ENCODE results near the gene GP1BB.

DNA sequence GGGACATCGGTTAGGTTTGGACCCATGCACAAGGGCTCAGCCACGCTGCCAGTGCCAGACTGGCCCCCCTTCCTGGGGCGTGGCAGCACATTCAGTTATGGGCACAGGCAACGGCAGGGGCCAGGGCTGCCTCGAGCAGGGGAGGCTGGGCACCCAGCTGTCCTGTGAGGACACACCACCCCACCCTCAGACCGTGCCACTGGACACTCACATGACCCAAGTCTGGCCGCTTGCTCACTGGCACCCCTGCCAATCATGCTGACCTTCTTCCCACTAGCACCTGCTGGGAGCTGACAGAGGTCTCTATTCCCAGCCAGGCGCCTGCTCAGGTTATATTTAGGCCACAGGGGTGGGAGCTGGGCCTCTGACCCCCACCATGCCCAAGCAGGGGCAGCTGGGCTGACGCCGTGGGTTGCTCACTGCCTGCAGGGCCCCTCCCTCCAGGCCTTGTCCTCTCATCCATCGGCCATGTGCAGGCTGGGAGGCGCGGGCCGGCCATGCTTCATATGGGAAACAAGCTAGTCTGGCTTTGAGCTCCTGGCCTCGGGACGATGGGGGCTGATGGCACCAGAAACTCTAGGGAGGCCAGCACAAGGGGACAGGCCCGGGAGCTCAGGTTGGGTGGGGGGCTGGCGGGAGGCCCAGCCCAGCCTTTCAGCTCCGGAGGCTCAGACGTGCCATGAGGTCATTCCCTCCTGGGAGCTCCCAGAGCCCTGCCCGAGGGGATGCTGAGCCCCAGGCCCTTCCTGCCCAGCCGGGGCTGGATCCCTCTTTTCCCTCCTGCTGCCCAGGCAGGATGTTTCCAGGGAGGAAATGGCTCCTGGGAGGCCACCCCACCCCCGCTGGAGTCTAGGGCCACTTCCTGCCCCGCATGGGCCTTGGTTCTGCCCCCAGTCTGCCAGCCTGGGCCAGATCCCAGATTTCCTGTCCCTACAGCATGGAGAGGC, 22.1 kb downstream of the GP1BB start:
- no peak for TF ChIP-seq TAF1 (IDR thresholded peaks at IDR 0.05; ENCODE audit: low read depth)
- no peak for TF ChIP-seq RAD21 (conservative IDR thresholded peaks at IDR 0.05)
- no peak for TF ChIP-seq CTCF (IDR thresholded peaks at IDR 0.05; ENCODE audit: poor library complexity, severe bottlenecking)
- TF ChIP-seq EZH2 (IDR thresholded peaks at IDR 0.05; ENCODE audit: borderline replicate concordance, insufficient read depth, low read length, poor library complexity, severe bottlenecking): no peak
- TF ChIP-seq REST (IDR thresholded peaks at IDR 0.05; ENCODE audit: borderline replicate concordance): no peak
- TF ChIP-seq SMC3 (conservative IDR thresholded peaks at IDR 0.05; ENCODE audit: poor library complexity): no peak
- TF ChIP-seq MXI1 (conservative IDR thresholded peaks at IDR 0.05; ENCODE audit: poor library complexity, severe bottlenecking): no peak
